Pancreas (tissue), 10 donors: ENCODE results near the gene FAM170B. TPM values are rescaled to one million over a fixed set of nuclear protein-coding genes. Genes with fewer than 3 reads are reported as not detected.

Experiments used
- ATAC-seq, 4 donors: fragments of 200-7000 bp; cut with Tn5 transposase; one replicate each; pipeline versions ENCODE4 v1.8.0 to v1.9.1; 2020; ENCODE audit warnings: mild to moderate bottlenecking in 4 of 4, moderate library complexity in 4 of 4
- DNase-seq, 6 donors: peaks; one replicate each; pipeline ENCODE4 v3.0.0-alpha.2; 2020
- FAIRE-seq: peaks from 2 replicates; lab custom pipeline; 2012; peaks lifted over from hg19 to GRCh38; lab: Jason Lieb, UNC
- H3K27ac ChIP-seq, 4 donors: fragments of 200-600 bp; sonication (generic); 1 replicate in 3 of 4; 2 replicates in 1 of 4; pipeline versions ENCODE4 v1.5.0 to v1.8.0; 2020
- H3K27me3 ChIP-seq, 4 donors: fragments of 200-600 bp; one replicate each; pipeline ENCODE4 v1.8.0; 2021
- H3K36me3 ChIP-seq, 3 donors: fragments of 200-600 bp; sonication (generic) in 1 of 3; one replicate each; pipeline versions ENCODE4 v1.5.0 to v1.8.0; 2020 to 2021
- H3K4me1 ChIP-seq, 3 donors: fragments of 200-600 bp; one replicate each; pipeline ENCODE4 v1.8.0; 2021
- H3K4me3 ChIP-seq, 4 donors: fragments of 200-600 bp; sonication (generic) in 2 of 4; one replicate each; pipeline versions ENCODE4 v1.5.0 to v1.8.0; 2020 to 2021
- H3K9me3 ChIP-seq, 4 donors: fragments of 200-600 bp; one replicate each; pipeline ENCODE4 v1.8.0; 2021
- CTCF ChIP-seq, 4 donors: fragments of 200-600 bp; sonication (generic) in 3 of 4; IDR thresholded peaks; one replicate each; pipeline versions ENCODE4 v1.5.0 to v1.8.0; 2021; ENCODE audit warnings: antibody characterized with exemption in 4 of 4
- WGBS, 2 donors: extraction: QIAGEN DNeasy Blood & Tissue Kit; methylation state at CpG; one replicate each; pipeline ENCODE4 v1.1.7; 2013; 5-methylcytosine and 5-hydroxymethylcytosine counted together
- intact Hi-C, 3 donors: fragments of 100-400 bp; cut with DNase I; formaldehyde crosslinking; loops; one replicate each; pipeline versions ENCODE4 v1.11.1 to v1.14.2; 2022
- polyA plus RNA-seq, 2 donors: library from polyadenylated mRNA; stranded (reverse); fragments of 200-250 nt; gene quantifications; one replicate each; pipeline ENCODE4 v1.2.3, GENCODE V29; 2013
- total RNA-seq, 6 donors: library from RNA; stranded (reverse); fragmentation: NEBNext Ultra II Directional in 4 of 6; extraction: Animal tissue kit (Norgen Biotek cat#: 25700) in 4 of 6; gene quantifications; one replicate each; pipeline versions ENCODE4 v1.2.1 to v1.2.4, GENCODE V29; 2021 to 2023
- donor health status: healthy with polysubstance abuse.
- donor health status: DM: no; HTN: no; CAD: no; lungs with moderate emphysema.
- donor health status: DM: no; HTN: no; CAD: no.
- donor health status: control.
- donor health status: control.
- donor health status: Bipolar disorder and iron deficiency.
- donor health status: DM: yes; HTN: yes; CAD: no.
- donor health status: DM: no; HTN: no; CAD: no.
- donor health status: DM: no; HTN: no; CAD: no.
- donor health status: DM: yes; HTN: yes; CAD: no.

FAM170B gene
- total and polyA plus RNA-seq, 8 donors, result not detected

DNA sequence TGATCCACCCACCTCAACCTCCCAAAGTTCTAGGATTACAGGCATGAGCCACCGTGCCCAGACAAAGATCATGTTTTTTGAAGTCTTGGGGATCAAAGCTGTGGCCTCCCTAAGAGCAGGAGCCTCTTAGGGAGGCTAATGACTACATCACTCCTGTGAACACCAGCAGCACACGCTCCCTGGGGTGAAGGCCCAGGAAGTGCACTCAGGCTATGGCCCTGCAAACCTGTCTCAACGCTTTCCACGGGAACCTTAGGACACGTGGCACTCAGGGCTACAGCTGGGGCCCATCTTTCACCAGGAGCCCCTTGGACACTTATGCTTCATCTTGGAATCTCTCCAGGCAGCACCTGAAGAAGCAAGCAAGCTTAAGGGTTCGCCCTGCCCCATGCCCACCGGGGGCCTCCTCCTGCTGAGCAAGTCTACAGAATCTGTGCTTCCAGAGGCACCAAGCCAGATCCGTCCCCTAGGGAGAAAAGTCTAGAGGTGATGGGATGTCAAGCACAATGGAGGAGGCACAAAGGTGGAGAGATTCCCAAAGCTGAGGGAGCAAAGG lies 36.9 kb downstream of the FAM170B start:
- no peak for DNase-seq
- Histone ChIP-seq H3K4me1 (no peaks in the 10 kb centered on the region), H3K27me3 (peaks cover 0 to 3% (median 0%) of the 10 kb centered on the region in 4 donors), H3K36me3 (no peaks in the 10 kb centered on the region), H3K9me3 (no peaks in the 10 kb centered on the region), H3K4me3 (no peak overlapping the region), H3K27ac (no peak overlapping the region)
- no peak for TF ChIP-seq CTCF (IDR thresholded peaks at IDR 0.05)
- no peak for ATAC-seq
- intact Hi-C loops, result no loop called here
- FAIRE-seq, result no peak
- 77 to 84% methylated on average over 8 of the region's 8 CpGs for WGBS, 2 donors

DNA sequence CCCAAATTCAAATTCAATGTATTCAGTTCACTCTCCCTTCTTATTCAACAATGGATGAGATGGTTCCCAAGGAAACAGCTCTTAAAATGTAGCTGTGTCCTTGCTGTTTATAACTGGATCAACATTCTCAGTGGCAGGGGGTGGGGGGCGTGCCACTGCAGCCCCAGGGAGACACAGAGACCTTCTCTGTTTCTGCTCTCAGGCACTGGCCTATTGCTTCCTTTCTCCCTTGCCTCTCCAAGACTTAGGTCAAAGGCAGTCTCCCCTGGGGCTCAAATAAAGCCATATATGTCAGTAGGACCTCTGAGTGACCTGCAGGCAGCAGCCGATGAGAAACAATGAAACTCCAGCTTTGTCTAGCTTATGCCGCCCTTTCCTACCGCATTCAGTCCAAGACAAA lies 39.2 kb downstream of the FAM170B start:
- FAIRE-seq, result no peak
- DNase-seq, result no peak
- Histone ChIP-seq H3K27me3 (no peaks in the 10 kb centered on the region), H3K4me3 (no peak overlapping the region), H3K9me3 (no peaks in the 10 kb centered on the region), H3K36me3 (no peaks in the 10 kb centered on the region), H3K27ac (no peak overlapping the region), H3K4me1 (no peaks in the 10 kb centered on the region)
- no peak for ATAC-seq
- intact Hi-C loops, result no loop called here
- WGBS, 2 donors, result 73 to 78% methylated on average over 4 of the region's 4 CpGs
- no peak for TF ChIP-seq CTCF (IDR thresholded peaks at IDR 0.05)

- Histone ChIP-seq H3K9me3 (no peaks in the 10 kb centered on the region), H3K36me3 (no peaks in the 10 kb centered on the region), H3K27ac (no peak overlapping the region), H3K4me3 (no peak overlapping the region), H3K27me3 (no peaks in the 10 kb centered on the region), H3K4me1 (no peaks in the 10 kb centered on the region)
- ATAC-seq, result no peak
- intact Hi-C loops, result no loop called here
- DNase-seq, result no peak
- FAIRE-seq, result no peak
- TF ChIP-seq CTCF (IDR thresholded peaks at IDR 0.05), result no peak
- WGBS, 2 donors, result 84 to 85% methylated on average over 10 of the region's 10 CpGs
Observed at GRCh38 chr10:49093922-49094321, 39.9 kb downstream of the FAM170B start.

GRCh38 chr10:49092477-49092876 lies 41.3 kb downstream of the FAM170B start:
- intact Hi-C loops, result no loop called here
- WGBS, 2 donors, result 81 to 87% methylated on average over 11 of the region's 11 CpGs
- no peak for ATAC-seq

More at GRCh38 chr10:49092477-49092876, 41.3 kb downstream of the FAM170B start:
- no peak for DNase-seq
- no peak for FAIRE-seq
- no peak overlapping the region for H3K4me3 ChIP-seq
- H3K27me3 ChIP-seq, result no peaks in the 10 kb centered on the region
- H3K27ac ChIP-seq, result no peak overlapping the region
- H3K9me3 ChIP-seq, result no peaks in the 10 kb centered on the region
- no peaks in the 10 kb centered on the region for H3K36me3 ChIP-seq
- H3K4me1 ChIP-seq, result no peaks in the 10 kb centered on the region
- no peak for TF ChIP-seq CTCF (IDR thresholded peaks at IDR 0.05)
